EH (cell line): ENCODE measurements around the gene BTF3.

Experiments
- DNase-seq: peaks from one replicate; pipeline ENCODE4 v3.0.0-alpha.2; 2015; ENCODE audit warnings: low read depth

Gene BTF3

DNA sequence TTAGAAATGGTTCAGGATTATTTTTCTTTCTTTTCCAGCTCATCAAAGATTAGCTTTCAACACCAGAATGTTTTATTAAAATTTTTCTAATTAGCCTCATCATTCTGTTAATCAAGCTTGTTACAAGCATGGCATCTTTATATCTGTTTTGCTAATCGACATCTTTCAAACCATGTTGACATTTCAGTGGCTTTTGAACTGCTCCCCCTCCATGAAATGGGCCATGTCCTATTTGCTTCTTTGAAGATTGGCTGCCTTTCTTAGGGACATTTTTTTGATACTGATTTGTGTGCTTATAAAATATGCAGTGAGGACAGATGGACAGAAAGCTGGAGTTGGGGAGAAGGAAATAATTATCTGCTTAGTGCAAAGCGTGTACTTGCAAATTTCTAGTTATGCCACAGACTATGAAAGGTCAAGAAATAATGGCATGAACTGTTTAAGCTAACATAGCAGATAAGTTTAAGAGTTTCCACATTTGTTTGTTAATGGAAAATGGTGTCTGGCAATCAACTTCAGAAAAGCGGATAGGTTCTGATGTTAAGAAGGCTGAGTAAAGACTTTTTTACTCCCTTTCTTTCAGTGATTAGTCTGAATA lies 27.5 kb downstream of the BTF3 start:
- peak; percentile 38 for DNase-seq

DNA sequence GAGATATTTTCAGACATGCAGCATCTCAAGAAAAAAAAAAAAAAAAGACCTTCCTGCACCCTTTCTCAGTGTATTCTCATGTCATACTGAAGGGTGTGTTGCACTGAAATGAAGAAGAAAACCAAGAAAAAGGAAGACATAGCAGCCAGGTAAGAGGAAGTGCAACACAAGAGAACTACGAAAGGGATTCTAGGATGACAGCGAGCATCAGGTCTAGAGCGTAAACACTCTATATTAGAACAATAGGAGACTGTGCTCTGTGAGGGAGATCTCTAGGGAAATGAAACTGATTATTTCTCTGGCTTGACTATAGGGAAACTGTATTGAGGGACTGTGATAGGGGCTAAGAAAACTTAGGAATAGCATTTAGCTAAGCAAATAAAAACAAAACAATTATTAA lies 30.0 kb downstream of the BTF3 start:
- DNase-seq: no peak

DNA sequence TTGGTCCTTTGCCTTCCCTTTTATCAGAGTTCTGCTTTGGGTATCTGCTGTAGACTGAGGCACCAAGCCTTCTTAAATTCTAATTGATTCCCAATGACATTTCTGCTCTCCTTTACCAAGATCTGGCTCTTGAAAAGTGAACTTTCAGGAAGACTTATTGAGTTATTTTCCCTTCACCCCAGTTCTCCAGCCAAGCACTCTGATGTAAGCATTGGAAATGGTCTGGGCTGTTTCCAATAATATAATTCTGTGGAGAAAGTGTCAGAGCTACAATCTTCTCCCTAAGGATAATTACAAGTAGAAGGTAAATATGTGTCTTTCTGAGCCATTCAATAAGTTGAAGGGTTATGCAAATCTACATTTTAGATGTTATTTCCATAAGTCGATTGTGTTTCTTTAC lies 30.8 kb downstream of the BTF3 start:
- DNase-seq: no peak

DNA sequence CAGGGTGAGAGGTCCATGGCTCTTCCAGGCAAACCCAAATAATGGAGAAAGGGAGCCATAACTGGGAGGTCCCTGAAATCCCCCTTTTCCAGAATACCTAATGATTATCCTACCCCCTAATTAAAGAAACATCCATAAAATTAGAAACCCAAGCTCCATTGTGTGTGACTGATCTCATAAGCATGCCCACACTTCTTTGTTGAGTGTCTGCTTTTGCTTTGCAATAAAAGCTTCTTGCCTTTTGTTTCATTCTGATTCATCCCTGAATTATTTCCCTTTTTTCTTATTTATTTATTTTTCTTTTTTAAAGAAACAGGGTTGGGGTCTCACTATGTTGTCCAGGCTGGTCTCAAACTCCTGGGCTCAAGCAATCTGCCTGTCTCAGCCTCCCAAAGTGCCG lies 33.1 kb downstream of the BTF3 start:
- DNase-seq: peak; percentile 43

DNA sequence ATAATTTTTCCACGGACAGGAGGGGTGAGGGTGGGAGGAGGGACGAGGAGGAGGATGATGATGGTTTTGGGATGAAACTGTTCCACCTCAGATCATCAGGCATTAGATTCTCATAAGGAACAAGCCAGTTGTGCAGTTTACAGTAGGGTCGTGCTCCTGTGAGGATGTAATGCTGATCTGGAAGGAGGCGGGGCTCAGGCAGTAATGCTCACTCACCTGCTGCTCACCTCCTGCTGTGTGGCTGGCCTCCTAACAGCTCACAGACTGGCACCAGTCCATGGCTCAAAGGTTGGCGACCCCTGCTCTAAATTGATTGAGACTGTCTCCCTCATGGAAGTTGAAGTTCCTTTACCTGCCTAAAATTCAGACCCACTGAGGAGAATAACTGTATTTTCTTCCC lies 34.0 kb downstream of the BTF3 start:
- no peak for DNase-seq

DNA sequence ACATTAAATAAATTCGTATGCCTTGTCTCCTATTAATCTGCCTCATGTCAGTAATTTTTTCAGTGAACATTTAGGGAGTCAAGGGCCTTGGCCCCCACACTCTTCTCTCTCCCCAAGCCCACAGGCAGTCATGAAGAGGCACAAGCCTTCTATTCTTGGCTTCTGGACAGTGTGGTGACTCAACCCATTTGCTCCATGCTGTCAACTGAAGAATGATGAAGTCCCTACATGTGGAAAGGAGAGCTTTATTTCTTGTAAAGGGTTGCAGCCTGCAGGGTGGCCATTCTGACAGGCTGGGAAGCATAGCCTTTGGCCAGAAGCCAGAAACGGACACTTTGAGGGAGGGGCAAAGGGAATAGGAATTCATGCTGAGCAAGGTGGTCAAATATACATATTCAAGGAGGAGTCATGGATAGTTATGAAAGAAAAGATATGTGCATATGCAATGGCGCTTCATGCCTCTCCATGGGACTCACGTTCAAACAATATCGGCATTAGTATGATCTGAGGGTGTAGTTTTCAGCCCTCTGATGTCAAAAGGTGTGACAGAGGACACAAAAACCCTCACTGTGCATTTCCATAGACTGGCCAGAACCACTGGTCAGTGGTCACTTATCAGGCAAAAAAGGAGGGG lies 35.9 kb downstream of the BTF3 start:
- DNase-seq: peak; percentile 52

DNA sequence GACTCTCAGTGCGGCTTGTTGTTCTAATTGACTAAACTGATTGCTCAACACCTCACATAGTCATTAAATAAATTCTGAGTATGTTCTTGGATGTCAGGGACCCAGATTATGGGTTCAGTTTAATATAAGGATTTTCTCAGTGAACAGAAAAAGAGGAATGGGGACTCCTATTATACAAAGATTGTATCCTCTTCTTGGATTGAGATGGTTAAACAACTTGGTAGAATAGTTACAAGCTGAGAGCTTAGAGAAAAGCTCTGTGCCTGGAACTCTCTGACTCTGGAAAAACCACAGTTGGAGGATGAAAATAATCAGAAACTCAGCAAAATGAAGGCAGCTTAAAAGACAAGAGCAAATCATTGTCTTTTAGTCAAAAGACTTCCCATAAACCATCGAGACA lies 36.7 kb downstream of the BTF3 start:
- no peak for DNase-seq

DNA sequence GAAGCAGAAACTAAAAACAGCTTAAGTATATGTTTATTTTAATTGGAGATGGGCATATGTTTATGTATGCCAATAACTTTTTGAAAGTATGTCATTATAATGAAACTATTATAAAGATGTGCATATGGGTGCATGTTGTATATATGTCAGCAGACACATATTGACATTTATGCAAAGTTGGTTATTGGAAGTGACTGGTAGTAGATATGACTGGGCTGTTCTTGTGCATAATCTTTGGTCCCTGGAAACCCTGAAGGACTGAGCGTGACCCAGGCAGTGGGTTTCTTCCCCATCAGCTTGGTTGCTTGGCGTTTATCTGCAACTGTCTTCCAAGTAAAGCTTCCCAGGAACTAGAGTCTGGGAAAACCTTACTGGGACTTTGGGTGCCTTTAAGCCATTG lies 41.5 kb downstream of the BTF3 start:
- no peak for DNase-seq

DNA sequence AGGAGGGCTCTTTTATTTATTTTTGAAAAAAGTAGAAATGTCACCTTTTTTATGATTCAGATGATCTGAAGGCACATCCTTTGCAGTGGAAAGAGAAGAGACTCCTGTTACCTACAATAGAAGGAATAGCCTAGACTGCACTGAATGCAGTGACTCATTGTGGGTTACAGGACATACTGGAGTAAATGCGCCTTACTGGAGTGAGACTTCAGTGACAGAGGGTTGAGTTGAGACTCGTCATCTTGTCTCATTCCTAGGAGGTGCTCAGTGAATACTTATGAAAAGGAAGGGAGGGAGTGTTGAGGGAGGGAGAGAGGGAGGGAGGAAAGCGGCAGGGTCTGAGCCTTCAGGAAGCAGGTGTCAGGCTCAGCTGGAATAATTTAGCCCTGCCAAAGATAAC lies 42.0 kb downstream of the BTF3 start:
- DNase-seq: peak; percentile 83

DNA sequence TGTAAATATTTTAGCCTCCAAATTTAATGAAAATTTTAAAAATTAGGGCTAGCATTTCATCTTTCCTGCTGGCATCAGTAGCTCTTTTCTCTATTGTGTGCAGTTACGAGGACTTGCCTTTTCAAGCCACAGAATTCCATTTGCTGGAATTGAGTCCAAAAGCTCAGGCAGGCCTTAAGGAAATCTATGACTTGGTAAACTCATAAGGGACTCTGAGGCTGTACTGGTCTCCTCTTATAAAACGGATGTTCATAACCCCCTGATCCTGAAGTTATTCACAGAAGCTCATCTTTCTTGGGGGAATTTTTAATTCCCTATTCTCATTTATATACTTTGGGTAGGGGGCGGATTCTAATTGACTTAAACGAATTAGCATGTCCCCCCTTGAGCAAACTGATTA lies 43.8 kb downstream of the BTF3 start:
- DNase-seq: no peak

DNA sequence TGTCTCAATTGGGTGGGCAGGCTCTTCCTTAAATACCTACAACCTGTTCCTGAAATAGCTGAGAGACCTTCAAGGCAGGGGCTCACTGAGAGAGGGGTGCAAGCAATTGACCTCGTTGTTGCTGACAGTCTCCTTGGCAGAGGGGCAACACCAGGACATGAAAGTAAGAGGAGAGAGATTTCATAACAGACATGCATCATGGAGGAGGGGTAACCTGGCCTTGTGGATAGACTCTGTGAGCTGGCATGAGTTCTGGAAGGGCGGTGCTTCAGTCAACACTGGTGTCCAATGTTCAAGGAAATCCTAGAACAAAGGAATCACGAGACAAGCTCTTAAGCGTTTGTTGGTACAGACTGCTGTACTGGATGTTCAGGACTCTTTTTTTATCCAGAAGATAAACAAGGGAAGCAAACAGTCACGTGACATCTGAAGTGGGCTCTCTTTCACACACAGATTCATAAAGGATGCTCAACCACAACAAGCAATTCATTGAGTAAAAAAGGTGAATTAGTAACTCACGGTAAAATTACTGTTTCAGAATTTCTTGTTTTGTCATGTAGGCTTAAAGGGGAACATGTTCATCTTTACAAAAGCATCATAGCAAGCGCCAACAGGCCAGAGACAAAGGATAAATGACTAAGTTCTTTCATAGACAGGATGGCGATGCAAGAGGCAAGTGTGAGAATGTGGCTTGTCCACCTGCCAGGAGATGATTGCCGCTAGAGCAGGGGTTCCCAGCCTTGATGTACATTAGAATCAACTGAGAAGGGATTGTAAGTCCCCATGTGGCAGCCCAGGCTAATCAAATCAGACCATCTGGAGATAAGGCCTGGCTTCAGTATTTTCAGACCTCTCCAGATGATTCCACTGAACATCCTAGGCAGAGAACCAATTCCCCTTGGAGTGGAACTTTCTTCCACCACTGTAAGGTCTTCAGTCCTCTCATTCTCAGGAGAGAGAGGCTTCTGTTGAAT lies 46.5 kb downstream of the BTF3 start:
- DNase-seq: no peak

DNA sequence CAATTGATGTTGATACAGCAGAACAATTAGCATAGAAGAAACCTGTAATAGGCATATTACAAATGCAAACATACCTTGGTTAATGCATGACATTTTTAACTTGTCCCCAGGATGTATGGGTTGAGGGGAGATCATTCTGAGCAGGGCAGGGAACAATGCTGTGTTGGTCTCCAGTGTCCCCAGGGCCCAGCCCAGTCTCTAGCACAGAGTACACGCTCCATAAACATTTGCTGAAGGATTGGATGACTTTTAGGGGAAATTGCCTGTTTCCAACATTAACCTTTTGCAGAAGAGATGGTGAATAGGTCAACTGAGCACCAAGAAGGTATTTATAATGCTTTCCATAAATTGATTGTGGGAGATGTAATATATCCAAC lies 47.1 kb downstream of the BTF3 start:
- DNase-seq: no peak

DNA sequence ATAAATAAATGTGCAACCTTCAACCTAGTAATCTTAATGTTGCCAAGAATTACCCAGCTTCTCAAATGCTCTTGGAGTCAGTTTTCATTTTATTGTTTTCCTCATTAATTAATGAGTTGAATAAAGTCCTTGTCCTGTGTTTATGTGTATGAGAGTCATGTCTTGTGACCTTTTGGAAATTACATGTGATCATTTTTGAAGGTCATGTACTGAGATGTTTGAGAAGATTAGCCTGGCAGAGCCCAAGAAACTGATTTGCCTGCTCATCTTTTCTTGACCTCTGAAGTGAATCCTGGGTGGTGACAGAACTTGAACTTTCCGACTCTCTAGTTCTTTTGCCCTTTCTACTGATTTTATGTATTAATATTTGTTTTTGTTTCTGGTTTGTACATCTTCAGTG lies 51.8 kb downstream of the BTF3 start:
- no peak for DNase-seq

DNA sequence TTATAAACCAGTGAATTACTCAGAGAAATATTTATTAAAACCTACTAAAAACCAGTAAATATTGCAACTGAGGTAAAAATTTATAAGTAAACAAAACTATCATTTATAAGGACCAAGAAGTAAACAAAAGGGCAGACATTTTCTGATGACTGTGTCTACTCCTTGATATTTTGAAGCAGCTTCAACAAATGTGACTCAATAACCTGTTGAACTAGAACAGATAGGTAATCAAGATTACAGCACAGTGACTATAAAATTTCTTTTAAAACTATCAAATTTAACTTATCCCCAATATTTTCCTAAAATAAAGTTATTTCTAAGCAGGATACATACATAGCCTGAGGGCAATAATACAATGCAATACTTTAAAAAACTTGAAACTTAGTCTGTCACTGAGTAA lies 54.4 kb downstream of the BTF3 start:
- DNase-seq: no peak
